H1 (cell line): ENCODE measurements around the gene PROX2. TPM values are rescaled to one million over a fixed set of nuclear protein-coding genes. Genes with fewer than 3 reads are reported as not detected.

Source experiments
- CTCF ChIA-PET: fragments of 300-600 bp; sonication (Branson Sonifier 250); formaldehyde crosslinking; loops from one replicate; lab custom pipeline; 2021; ENCODE audit not compliant: partially characterized antibody; lab: Charles Lee
- POLR2A ChIA-PET: fragments of 300-600 bp; sonication (Branson Sonifier 250); formaldehyde crosslinking; loops from one replicate; lab custom pipeline; 2021; ENCODE audit warnings: inconsistent platforms; ENCODE audit not compliant: partially characterized antibody; lab: Charles Lee
- DNase-seq, 2 experiments: peaks; one replicate each; pipeline versions ENCODE4 v3.0.0 to v3.0.0-alpha.2; 2010 to 2022; ENCODE audit warnings: low spot score in 2 of 2, low read depth in 1 of 2, mixed read lengths in 1 of 2
- FAIRE-seq: peaks from 2 replicates; lab custom pipeline; 2011; peaks lifted over from hg19 to GRCh38; lab: Jason Lieb, UNC
- H2AFZ ChIP-seq: 2 replicates; pipeline ENCODE4 v1.8.1; 2012; ENCODE audit warnings: low read length, inconsistent platforms
- H2AK5ac ChIP-seq: 2 replicates; pipeline ENCODE4 v1.6.1; 2013; ENCODE audit warnings: low read depth, low read length
- H2BK120ac ChIP-seq: replicated peaks from 2 replicates; pipeline ENCODE3; 2013; ENCODE audit warnings: low read depth, low read length, inconsistent platforms
- H2BK12ac ChIP-seq: 2 replicates; pipeline ENCODE4 v1.6.1; 2013; ENCODE audit warnings: low read depth, low read length
- H2BK15ac ChIP-seq: 2 replicates; pipeline ENCODE4 v1.6.1; 2013; ENCODE audit warnings: low read length
- H2BK20ac ChIP-seq: 2 replicates; pipeline ENCODE4 v1.6.1; 2013; ENCODE audit warnings: low read length
- H2BK5ac ChIP-seq: 2 replicates; pipeline ENCODE4 v1.6.1; 2013; ENCODE audit warnings: low read depth, low read length
- H3K14ac ChIP-seq: 2 replicates; pipeline ENCODE4 v1.6.1; 2013; ENCODE audit warnings: inconsistent platforms; ENCODE audit not compliant: insufficient read length
- H3K18ac ChIP-seq: 2 replicates; pipeline ENCODE4 v1.6.1; 2013; ENCODE audit warnings: low read length; ENCODE audit errors: extremely low read depth
- H3K23ac ChIP-seq: 2 replicates; pipeline ENCODE4 v1.6.1; 2013; ENCODE audit warnings: inconsistent platforms; ENCODE audit not compliant: insufficient read length
- H3K23me2 ChIP-seq: 2 replicates; pipeline ENCODE4 v1.6.1; 2013; ENCODE audit warnings: low read depth, low read length
- H3K27ac ChIP-seq: 2 replicates; pipeline ENCODE4 v1.6.1; 2011; ENCODE audit warnings: low read depth, low read length, inconsistent platforms
- H3K27me3 ChIP-seq, 4 experiments: replicated peaks in 1 of 4; 1 replicate in 1 of 4; 2 replicates in 3 of 4; pipeline versions ENCODE4 v1.6.1 to v1.8.1; 2011 to 2013; ENCODE audit warnings: low read length in 3 of 4, mild to moderate bottlenecking in 3 of 4, inconsistent platforms in 2 of 4, mixed read lengths in 2 of 4, moderate library complexity in 1 of 4; ENCODE audit not compliant: control insufficient read depth in 3 of 4, insufficient read depth in 3 of 4; ENCODE audit errors: extremely low read depth in 1 of 4
- H3K36me3 ChIP-seq, 4 experiments: 2 replicates each; pipeline versions ENCODE4 v1.6.1 to v1.8.1; 2011 to 2013; ENCODE audit warnings: mild to moderate bottlenecking in 4 of 4, low read length in 3 of 4, moderate library complexity in 2 of 4, control low read depth in 1 of 4, inconsistent platforms in 1 of 4; ENCODE audit not compliant: insufficient read depth in 4 of 4, control insufficient read depth in 2 of 4
- H3K4ac ChIP-seq: replicated peaks from 2 replicates; pipeline ENCODE3; 2013; ENCODE audit warnings: low read length, low read depth, mixed read lengths, inconsistent platforms; ENCODE audit not compliant: insufficient read length
- H3K4me1 ChIP-seq, 4 experiments: replicated peaks in 1 of 4; 1 replicate in 1 of 4; 2 replicates in 3 of 4; pipeline versions ENCODE4 v1.6.1 to v1.8.1; 2011 to 2013; ENCODE audit warnings: low read length in 3 of 4, inconsistent platforms in 2 of 4, mixed read lengths in 1 of 4; ENCODE audit not compliant: insufficient read depth in 4 of 4, control insufficient read depth in 3 of 4
- H3K4me2 ChIP-seq, 2 experiments: 2 replicates each; pipeline versions ENCODE4 v1.6.1 to v1.8.1; 2011 to 2013; ENCODE audit warnings: low read depth in 2 of 2, low read length in 2 of 2, control low read depth in 1 of 2, inconsistent platforms in 1 of 2, mild to moderate bottlenecking in 1 of 2; ENCODE audit not compliant: insufficient read depth in 1 of 2
- H3K4me3 ChIP-seq, 4 experiments: fragments of 200-600, 300-600 bp in 1 of 4; sonication (generic), shearing (Covaris generic), sonication (Bioruptor Twin) in 1 of 4; 2 replicates each; pipeline versions ENCODE4 v1.5.1 to v1.8.1; 2011 to 2016; ENCODE audit warnings: low read length in 4 of 4, low read depth in 3 of 4, control low read depth in 2 of 4, inconsistent platforms in 2 of 4, mild to moderate bottlenecking in 2 of 4, mixed read lengths in 1 of 4, moderate library complexity in 1 of 4; ENCODE audit not compliant: insufficient read depth in 2 of 4; ENCODE audit errors: extremely low read depth in 1 of 4
- H3K56ac ChIP-seq: replicated peaks from 2 replicates; pipeline ENCODE3; 2013; ENCODE audit warnings: low read depth, mild to moderate bottlenecking, mixed read lengths, low read length, inconsistent platforms; ENCODE audit not compliant: insufficient read length
- H3K79me1 ChIP-seq: 2 replicates; pipeline ENCODE4 v1.6.1; 2013; ENCODE audit warnings: low read depth, low read length, control low read depth
- H3K79me2 ChIP-seq, 2 experiments: 2 replicates each; pipeline versions ENCODE4 v1.6.1 to v1.8.1; 2012 to 2013; ENCODE audit warnings: low read length in 2 of 2, mild to moderate bottlenecking in 2 of 2, inconsistent platforms in 1 of 2; ENCODE audit not compliant: insufficient read depth in 2 of 2, control insufficient read depth in 1 of 2
- H3K9ac ChIP-seq, 4 experiments: replicated peaks in 1 of 4; 1 replicate in 1 of 4; 2 replicates in 3 of 4; pipeline versions ENCODE4 v1.6.1 to v1.8.1; 2011 to 2013; ENCODE audit warnings: low read depth in 3 of 4, low read length in 3 of 4, control low read depth in 2 of 4, mild to moderate bottlenecking in 2 of 4, moderate library complexity in 2 of 4, inconsistent platforms in 1 of 4; ENCODE audit errors: extremely low read depth in 1 of 4
- H3K9me3 ChIP-seq, 2 experiments: 2 replicates each; pipeline versions ENCODE4 v1.6.1 to v1.8.1; 2012 to 2013; ENCODE audit warnings: mild to moderate bottlenecking in 2 of 2, moderate library complexity in 2 of 2, control low read depth in 1 of 2, inconsistent platforms in 1 of 2, low read depth in 1 of 2, low read length in 1 of 2, mixed read lengths in 1 of 2; ENCODE audit not compliant: insufficient read depth in 2 of 2
- H4K20me1 ChIP-seq, 2 experiments: replicated peaks in 1 of 2; 2 replicates each; pipeline versions ENCODE3 to v1.8.1; 2011 to 2013; ENCODE audit warnings: inconsistent platforms in 2 of 2, low read length in 2 of 2, mild to moderate bottlenecking in 1 of 2; ENCODE audit not compliant: insufficient read depth in 2 of 2, control insufficient read depth in 1 of 2
- H4K5ac ChIP-seq: 2 replicates; pipeline ENCODE4 v1.6.1; 2013; ENCODE audit warnings: low read length, low read depth, mixed read lengths, inconsistent platforms; ENCODE audit not compliant: insufficient read length
- H4K8ac ChIP-seq: 2 replicates; pipeline ENCODE4 v1.8.0; 2013; ENCODE audit warnings: mild to moderate bottlenecking, moderate library complexity, low read length, inconsistent platforms; ENCODE audit not compliant: insufficient read depth; ENCODE audit errors: extremely low read depth
- H4K91ac ChIP-seq: replicated peaks from 2 replicates; pipeline ENCODE3; 2013; ENCODE audit warnings: low read length, mixed read lengths, inconsistent platforms; ENCODE audit not compliant: insufficient read length
- ATF3 ChIP-seq: IDR thresholded peaks from 2 replicates; pipeline ENCODE4 v1.6.1; 2011; ENCODE audit warnings: low read depth, mild to moderate bottlenecking, low read length; ENCODE audit not compliant: insufficient read depth
- BACH1 ChIP-seq: IDR thresholded peaks from 2 replicates; pipeline ENCODE4 v1.6.1; 2012; ENCODE audit warnings: low read length, improper control_type of control experiment
- BRCA1 ChIP-seq: IDR thresholded peaks from 2 replicates; pipeline ENCODE4 v1.6.1; 2012; ENCODE audit warnings: low read depth, low read length, improper control_type of control experiment
- CBX5 ChIP-seq: fragments of 300-800, 300-1000 bp; sonication (generic); IDR thresholded peaks from 2 replicates; pipeline ENCODE4 v1.7.1; 2016; ENCODE audit warnings: antibody characterized with exemption, low read length, low read depth
- CTBP2 ChIP-seq: IDR thresholded peaks from 2 replicates; pipeline ENCODE4 v1.7.0; 2011; ENCODE audit warnings: borderline replicate concordance, mild to moderate bottlenecking, moderate library complexity, mixed read lengths, low read length; ENCODE audit not compliant: insufficient read depth, insufficient read length
- KDM1A ChIP-seq: fragments of 200-600, 300-600 bp; sonication (generic); IDR thresholded peaks from 2 replicates; pipeline ENCODE4 v1.7.1; 2016; ENCODE audit warnings: mild to moderate bottlenecking, low read length, borderline replicate concordance
- POLR2A ChIP-seq, 2 experiments: IDR thresholded peaks; 1 replicate in 1 of 2; 2 replicates in 1 of 2; pipeline ENCODE4 v1.6.1; 2011; ENCODE audit warnings: low read depth in 2 of 2, low read length in 2 of 2, mild to moderate bottlenecking in 2 of 2; ENCODE audit errors: control extremely low read depth in 1 of 2
- RAD21 ChIP-seq, 2 experiments: IDR thresholded peaks in 1 of 2; conservative IDR thresholded peaks in 1 of 2; 2 replicates each; pipeline ENCODE4 v1.6.1; 2011; ENCODE audit warnings: low read depth in 2 of 2, low read length in 2 of 2, improper control_type of control experiment in 1 of 2, inconsistent platforms in 1 of 2, mild to moderate bottlenecking in 1 of 2, moderate library complexity in 1 of 2
- SP4 ChIP-seq: IDR thresholded peaks from 2 replicates; pipeline ENCODE4 v1.6.1; 2012; ENCODE audit warnings: low read length, inconsistent platforms
- USF2 ChIP-seq: IDR thresholded peaks from 2 replicates; pipeline ENCODE4 v1.6.1; 2011; ENCODE audit warnings: low read length, improper control_type of control experiment
- WGBS, 2 experiments: shearing (Covaris generic) in 1 of 2; methylation state at CpG; one replicate each; pipeline versions ENCODE4 v1.1.6 to v1.1.7; 2013 to 2015; ENCODE audit warnings: low lambda C conversion rate in 2 of 2, mixed read lengths in 2 of 2, inconsistent platforms in 1 of 2, low coverage in 1 of 2, missing lambda C conversion rate in 1 of 2; ENCODE audit not compliant: insufficient replicate concordance in 2 of 2, insufficient coverage in 1 of 2, insufficient read length in 1 of 2; ENCODE audit errors: extremely low coverage in 1 of 2, missing lambda C conversion rate in 1 of 2; 5-methylcytosine and 5-hydroxymethylcytosine counted together
- polyA plus RNA-seq, 7 experiments: library from polyadenylated mRNA; depleted of rRNA in 3 of 7; stranded (reverse) in 5 of 7; unstranded in 2 of 7; fragments of >200 nt in 5 of 7; fragments of 200-250 nt in 2 of 7; gene quantifications; 1 replicate in 5 of 7; 2 replicates in 1 of 7; 4 replicates in 1 of 7; pipeline versions ENCODE4 v1.2.1 to v1.2.3, GENCODE V29; 2011 to 2013; ENCODE audit warnings: missing spikeins in 2 of 7, mixed read lengths in 2 of 7
- total RNA-seq: library from RNA; stranded (reverse); fragmentation: NEBNext Ultra II Directional; extraction: Animal tissue kit (Norgen Biotek cat#: 25700); gene quantifications from 2 replicates; pipeline ENCODE4 v1.2.1, GENCODE V29; 2021

PROX2 gene
- total and polyA plus RNA-seq, 2 of the 8 experiments (the other 6 are each of a cell fraction or from before 2014, with no cell fraction given) = 0.03 TPM; not detected in 1

- 4% methylated on average over 38 of the region's 53 CpGs; no CpG with 5 or more reads in 1 of the 2 experiments for WGBS, 2 experiments
- TF ChIP-seq USF2 (no peak), BACH1 (no peak), ATF3 (no peak), SP4 (no peak), CTBP2 (no peak), KDM1A (no peak), POLR2A (IDR thresholded peaks at IDR 0.05; ENCODE audit: control extremely low read depth in 1 of 2, low read depth in 2 of 2, low read length in 2 of 2) (peak; percentile 57 to 81), CBX5 (no peak), BRCA1 (no peak), RAD21 (IDR thresholded peaks at IDR 0.05 in 1 of 2, conservative IDR thresholded peaks at IDR 0.05 in 1 of 2; ENCODE audit: low read depth in 2 of 2, low read length in 2 of 2) (no peak; a peak in 1 of 4 replicates)
Observed at GRCh38 chr14:74881431-74882102, 5.6 kb upstream of the PROX2 start, which contains the start of gene DLST. TSS of gene DLST (plus strand) at chr14:74881916. CDS start at chr14:74881954, 38 bp downstream.

More at GRCh38 chr14:74881431-74882102, 5.6 kb upstream of the PROX2 start, which contains the start of gene DLST:
- Histone ChIP-seq H3K36me3 (no peaks in the 10 kb centered on the region; a peak in 3 of 8 replicates), H3K9ac (peak within 1 kb of the TSS; percentile 84 to 94 (median 85)), H3K79me2 (peaks cover 22 to 44% of the 10 kb centered on the region in 2 experiments), H4K8ac (peak within 1 kb of the TSS; percentile 92), H2BK20ac (no peak within 1 kb of the TSS), H3K23me2 (peaks cover 7% of the 10 kb centered on the region), H3K18ac (peak within 1 kb of the TSS; percentile 97), H3K4me1 (peaks cover 10 to 25% (median 17%) of the 10 kb centered on the region in 4 experiments), H3K4me2 (peak within 1 kb of the TSS; percentile 65 to 92), H3K4ac (peak within 1 kb of the TSS; percentile 58), H3K27me3 (no peaks in the 10 kb centered on the region), H2AFZ (peak within 1 kb of the TSS; percentile 83), H4K5ac (peak within 1 kb of the TSS; percentile 93), H2BK120ac (no peak within 1 kb of the TSS), H3K9me3 (no peaks in the 10 kb centered on the region), H3K79me1 (peaks cover 7% of the 10 kb centered on the region), H2BK12ac (no peak within 1 kb of the TSS), H2AK5ac (peak within 1 kb of the TSS; percentile 75; the same call in 1 of the 2 replicates), H4K91ac (peak within 1 kb of the TSS; percentile 72), H2BK15ac (0 out of 2 replicates have a peak within 1 kb of the TSS, but pooled peaks have one; percentile 81), H3K4me3 (peak within 1 kb of the TSS; percentile 79 to 98 (median 91)), H3K14ac (no peak within 1 kb of the TSS), H2BK5ac (peak within 1 kb of the TSS; percentile 90), H3K56ac (peak within 1 kb of the TSS; percentile 90), H4K20me1 (peaks cover 6 to 23% of the 10 kb centered on the region in 2 experiments), H3K27ac (peak within 1 kb of the TSS; percentile 79; the same call in 1 of the 2 replicates), H3K23ac (no peak within 1 kb of the TSS)
- FAIRE-seq = no peak
- ChIA-PET POLR2A (interaction anchor here (0.6 to 6.8 kb wide), 12 partner anchors 8 to 830 kb away, joined by 3 to 57 read pairs (median 4); partner anchors contain the start of gene YLPM1), CTCF (interaction anchor here (1.3 to 17.5 kb wide), 4 partner anchors 8 to 64 kb away, joined by 3 to 364 read pairs (median 7); no protein-coding TSS in a partner anchor)
- peak; percentile 63 to 95 for DNase-seq
